GM21423 (cell line): ENCODE measurements around the gene ZP3.
"Not testable (repeated sequence)": the region's sequence is repeated elsewhere in the genome, so short reads cannot be mapped to it uniquely, and the experiment has no call there.

Source experiments
- ATAC-seq: cut with Tn5 transposase; IDR thresholded peaks from one replicate; pipeline ENCODE4 v1.9.1; 2021; ENCODE audit warnings: mild to moderate bottlenecking, moderate library complexity; ENCODE audit not compliant: unreplicated experiment

ZP3 gene

GRCh38 chr7:76439120-76439888 is 14.6 kb downstream of the ZP3 start:
- ATAC-seq: not testable (repeated sequence)

GRCh38 chr7:76440404-76440803 is 15.7 kb downstream of the ZP3 start:
- not testable (repeated sequence) for ATAC-seq

GRCh38 chr7:76441792-76442191 is 17.0 kb downstream of the ZP3 start:
- ATAC-seq: not testable (repeated sequence)

GRCh38 chr7:76442664-76443446 is 18.1 kb downstream of the ZP3 start:
- not testable (repeated sequence) for ATAC-seq

GRCh38 chr7:76443846-76444245 is 19.1 kb downstream of the ZP3 start:
- ATAC-seq: peak; percentile 48

- ATAC-seq: peak; percentile 66
Observed at GRCh38 chr7:76445577-76446008, 20.8 kb downstream of the ZP3 start.

- ATAC-seq: not testable (repeated sequence)
Observed at GRCh38 chr7:76457017-76457416, 32.3 kb downstream of the ZP3 start.

GRCh38 chr7:76458504-76458903 is 33.8 kb downstream of the ZP3 start:
- not testable (repeated sequence) for ATAC-seq

GRCh38 chr7:76460767-76461166 is 36.0 kb downstream of the ZP3 start:
- not testable (repeated sequence) for ATAC-seq

- peak; percentile 98 for ATAC-seq
Observed at GRCh38 chr7:76461464-76462101, 36.8 kb downstream of the ZP3 start, which contains the start of gene DTX2. Gene DTX2 (plus strand): TSS chr7:76461709. CDS start chr7:76480510, 18,801 bp downstream.

- not testable (repeated sequence) for ATAC-seq
Observed at GRCh38 chr7:76462271-76462882, 37.6 kb downstream of the ZP3 start.

GRCh38 chr7:76464959-76465358 is 40.2 kb downstream of the ZP3 start:
- not testable (repeated sequence) for ATAC-seq

- ATAC-seq: not testable (repeated sequence)
Observed at GRCh38 chr7:76465950-76466349, 41.2 kb downstream of the ZP3 start.

- not testable (repeated sequence) for ATAC-seq
Observed at GRCh38 chr7:76467743-76468404, 43.1 kb downstream of the ZP3 start.

GRCh38 chr7:76471556-76472221 is 46.9 kb downstream of the ZP3 start:
- ATAC-seq: not testable (repeated sequence)

- ATAC-seq: not testable (repeated sequence)
Observed at GRCh38 chr7:76473097-76473496, 48.3 kb downstream of the ZP3 start.

- not testable (repeated sequence) for ATAC-seq
Observed at GRCh38 chr7:76476280-76476679, 51.5 kb downstream of the ZP3 start.

GRCh38 chr7:76476742-76477474 is 52.2 kb downstream of the ZP3 start:
- not testable (repeated sequence) for ATAC-seq

- ATAC-seq: not testable (repeated sequence)
Observed at GRCh38 chr7:76479628-76480027, 54.9 kb downstream of the ZP3 start.
